Natural killer cell (primary cell): ENCODE data around the gene GREB1. TPM values are rescaled to one million over a fixed set of nuclear protein-coding genes. Genes with fewer than 3 reads are reported as not detected.

Experiments used
- ATAC-seq, 3 donors: fragments of 150-1000 bp in 2 of 3; fragments of 200-7000 bp in 1 of 3; cut with Tn5 transposase; 1 replicate in 1 of 3; 2 replicates in 2 of 3; pipeline ENCODE4 v1.10.0; 2021; ENCODE audit warnings: mild to moderate bottlenecking in 2 of 3, moderate library complexity in 2 of 3
- DNase-seq, 2 donors: peaks; one replicate each; pipeline versions ENCODE4 v3.0.0 to v3.0.0-alpha.2; 2013 to 2021; ENCODE audit warnings: mixed read lengths in 1 of 2
- H3K27ac ChIP-seq: one replicate; pipeline ENCODE4 v1.5.1; 2013; ENCODE audit warnings: mild to moderate bottlenecking, low read length
- H3K27me3 ChIP-seq: one replicate; pipeline ENCODE4 v1.6.1; 2013; ENCODE audit warnings: low read length; ENCODE audit not compliant: control insufficient read depth, insufficient read depth
- H3K36me3 ChIP-seq: one replicate; pipeline ENCODE4 v1.6.1; 2013; ENCODE audit warnings: low read length; ENCODE audit not compliant: control insufficient read depth, insufficient read depth
- H3K4me1 ChIP-seq: one replicate; pipeline ENCODE4 v1.6.1; 2013; ENCODE audit warnings: low read length; ENCODE audit not compliant: control insufficient read depth, insufficient read depth
- H3K4me3 ChIP-seq: one replicate; pipeline ENCODE4 v1.5.1; 2013; ENCODE audit warnings: low read length
- H3K9me3 ChIP-seq: one replicate; pipeline ENCODE4 v1.6.1; 2013; ENCODE audit warnings: low read length; ENCODE audit not compliant: control insufficient read depth, insufficient read depth
- H3K27ac Mint-ChIP-seq, 2 donors: one replicate each; pipeline ENCODE4 v1.8.0; 2022; ENCODE audit warnings: mild to moderate bottlenecking in 2 of 2, mixed read lengths in 2 of 2, moderate library complexity in 1 of 2
- H3K27me3 Mint-ChIP-seq, 2 donors: one replicate each; pipeline ENCODE4 v1.8.0; 2022; ENCODE audit warnings: low read depth in 2 of 2, mixed read lengths in 2 of 2
- H3K36me3 Mint-ChIP-seq: one replicate; pipeline ENCODE4 v1.8.0; 2022; ENCODE audit warnings: mixed read lengths
- H3K4me1 Mint-ChIP-seq, 2 donors: one replicate each; pipeline ENCODE4 v1.8.0; 2022; ENCODE audit warnings: mixed read lengths in 2 of 2
- H3K4me3 Mint-ChIP-seq: one replicate; pipeline ENCODE4 v1.8.0; 2022; ENCODE audit warnings: mild to moderate bottlenecking, moderate library complexity, mixed read lengths
- H3K9me3 Mint-ChIP-seq, 2 donors: one replicate each; pipeline ENCODE4 v1.8.0; 2022; ENCODE audit warnings: mixed read lengths in 2 of 2
- CTCF ChIP-seq: fragments of 200-600 bp; IDR thresholded peaks from one replicate; pipeline ENCODE4 v1.8.0; 2022; ENCODE audit warnings: antibody characterized with exemption
- WGBS: methylation state at CpG from one replicate; pipeline ENCODE4 v1.1.7; 2013; ENCODE audit warnings: missing lambda C conversion rate; ENCODE audit not compliant: insufficient coverage; 5-methylcytosine and 5-hydroxymethylcytosine counted together
- intact Hi-C: fragments of 100-400 bp; cut with micrococcal nuclease; formaldehyde crosslinking; loops from one replicate; pipeline ENCODE4 v1.14.2; 2022
- total RNA-seq, 4 donors: library from RNA; stranded (reverse); fragments of 120-200 nt in 1 of 4; gene quantifications; one replicate each; pipeline versions ENCODE4 v1.2.3 to v1.2.4, GENCODE V29; 2013 to 2022

GREB1 gene
- total RNA-seq, 3 donors from 2014 or later (not counting 1 experiment from before 2014, with no cell fraction given), result 0.85 to 2.5 (median 2.4) TPM

- intact Hi-C loops, result no loop called here
- no peak overlapping the region for H3K27ac ChIP-seq
- H3K27me3 ChIP-seq, result peaks cover 4% of the 10 kb centered on the region
- no peaks in the 10 kb centered on the region for H3K9me3 Mint-ChIP-seq
- no peak overlapping the region for H3K27ac Mint-ChIP-seq
- no peak overlapping the region for H3K4me3 Mint-ChIP-seq
- WGBS, result 81% methylated on average over 9 of the region's 9 CpGs
- DNase-seq (no peak), ATAC-seq (no peak)
- peaks cover 5% of the 10 kb centered on the region for H3K4me1 ChIP-seq
- TF ChIP-seq CTCF, result no peak
- peaks cover 12 to 14% of the 10 kb centered on the region in 2 donors for H3K4me1 Mint-ChIP-seq
- no peaks in the 10 kb centered on the region for H3K9me3 ChIP-seq
- H3K27me3 Mint-ChIP-seq, result peaks cover 37 to 57% of the 10 kb centered on the region in 2 donors
- H3K36me3 ChIP-seq, result no peaks in the 10 kb centered on the region
- H3K4me3 ChIP-seq, result no peak overlapping the region
- no peaks in the 10 kb centered on the region for H3K36me3 Mint-ChIP-seq
Observed at GRCh38 chr2:11552260-11552638, 18.4 kb downstream of the GREB1 start.

- Mint-ChIP-seq H3K27ac (no peak overlapping the region), H3K36me3 (no peaks in the 10 kb centered on the region), H3K27me3 (peaks cover 39 to 61% of the 10 kb centered on the region in 2 donors), H3K9me3 (no peaks in the 10 kb centered on the region), H3K4me1 (peaks cover 12 to 14% of the 10 kb centered on the region in 2 donors), H3K4me3 (no peak overlapping the region)
- Histone ChIP-seq H3K9me3 (no peaks in the 10 kb centered on the region), H3K27me3 (peaks cover 4% of the 10 kb centered on the region), H3K27ac (no peak overlapping the region), H3K4me1 (peaks cover 5% of the 10 kb centered on the region), H3K36me3 (no peaks in the 10 kb centered on the region), H3K4me3 (no peak overlapping the region)
- intact Hi-C loops, result no loop called here
- DNase-seq (no peak), ATAC-seq (no peak)
- TF ChIP-seq CTCF, result no peak
- WGBS, result 51% methylated on average over 9 of the region's 10 CpGs
Observed at GRCh38 chr2:11553661-11554398, 20.0 kb downstream of the GREB1 start.

- intact Hi-C loops, result no loop called here
- Histone ChIP-seq H3K27me3 (peaks cover 4% of the 10 kb centered on the region), H3K36me3 (no peaks in the 10 kb centered on the region), H3K4me3 (no peak overlapping the region), H3K27ac (no peak overlapping the region), H3K4me1 (peaks cover 5% of the 10 kb centered on the region), H3K9me3 (no peaks in the 10 kb centered on the region)
- Mint-ChIP-seq H3K27me3 (peaks cover 42 to 58% of the 10 kb centered on the region in 2 donors), H3K9me3 (no peaks in the 10 kb centered on the region), H3K36me3 (no peaks in the 10 kb centered on the region), H3K4me1 (peaks cover 12 to 14% of the 10 kb centered on the region in 2 donors), H3K4me3 (no peak overlapping the region), H3K27ac (no peak overlapping the region)
- DNase-seq (no peak), ATAC-seq (no peak)
- TF ChIP-seq CTCF, result no peak
- WGBS, result 25% methylated on average over 4 of the region's 4 CpGs
Observed at GRCh38 chr2:11554399-11554716, 20.5 kb downstream of the GREB1 start.
